Prostate gland (tissue), 2 donors: Measurements from ENCODE around the gene ZBTB8OS.

ENCODE experiments used
- POLR2A ChIP-seq: fragments of 450-650 bp; IDR thresholded peaks from one replicate; pipeline ENCODE4 v1.6.1; 2016; ENCODE audit warnings: antibody characterized with exemption, mild to moderate bottlenecking
- POLR2AphosphoS5 ChIP-seq: sonication (generic); formaldehyde crosslinking; IDR thresholded peaks from one replicate; pipeline ENCODE4 v1.6.1; 2017; ENCODE audit warnings: antibody characterized with exemption
- TF ChIP-seq, protein P1 (sequence below), 4 experiments: fragments of 200-600 bp in 2 of 4; fragments of 450-650 bp in 2 of 4; sonication (generic) in 2 of 4; IDR thresholded peaks; 1 replicate in 3 of 4; 2 replicates in 1 of 4; pipeline ENCODE4 v1.5.1; 2016 to 2019; ENCODE audit warnings: antibody characterized with exemption in 4 of 4, mild to moderate bottlenecking in 2 of 4, moderate library complexity in 2 of 4

- TF ChIP-seq, protein P1, sequence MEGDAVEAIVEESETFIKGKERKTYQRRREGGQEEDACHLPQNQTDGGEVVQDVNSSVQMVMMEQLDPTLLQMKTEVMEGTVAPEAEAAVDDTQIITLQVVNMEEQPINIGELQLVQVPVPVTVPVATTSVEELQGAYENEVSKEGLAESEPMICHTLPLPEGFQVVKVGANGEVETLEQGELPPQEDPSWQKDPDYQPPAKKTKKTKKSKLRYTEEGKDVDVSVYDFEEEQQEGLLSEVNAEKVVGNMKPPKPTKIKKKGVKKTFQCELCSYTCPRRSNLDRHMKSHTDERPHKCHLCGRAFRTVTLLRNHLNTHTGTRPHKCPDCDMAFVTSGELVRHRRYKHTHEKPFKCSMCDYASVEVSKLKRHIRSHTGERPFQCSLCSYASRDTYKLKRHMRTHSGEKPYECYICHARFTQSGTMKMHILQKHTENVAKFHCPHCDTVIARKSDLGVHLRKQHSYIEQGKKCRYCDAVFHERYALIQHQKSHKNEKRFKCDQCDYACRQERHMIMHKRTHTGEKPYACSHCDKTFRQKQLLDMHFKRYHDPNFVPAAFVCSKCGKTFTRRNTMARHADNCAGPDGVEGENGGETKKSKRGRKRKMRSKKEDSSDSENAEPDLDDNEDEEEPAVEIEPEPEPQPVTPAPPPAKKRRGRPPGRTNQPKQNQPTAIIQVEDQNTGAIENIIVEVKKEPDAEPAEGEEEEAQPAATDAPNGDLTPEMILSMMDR (IDR thresholded peaks at IDR 0.05), result no peak
- TF ChIP-seq POLR2A, result no peak
- no peak for TF ChIP-seq POLR2AphosphoS5
Observed at GRCh38 chr1:32627596-32628162, 22.7 kb downstream of the ZBTB8OS start.
